Measurements from ENCODE around the gene BRME1.

DNA sequence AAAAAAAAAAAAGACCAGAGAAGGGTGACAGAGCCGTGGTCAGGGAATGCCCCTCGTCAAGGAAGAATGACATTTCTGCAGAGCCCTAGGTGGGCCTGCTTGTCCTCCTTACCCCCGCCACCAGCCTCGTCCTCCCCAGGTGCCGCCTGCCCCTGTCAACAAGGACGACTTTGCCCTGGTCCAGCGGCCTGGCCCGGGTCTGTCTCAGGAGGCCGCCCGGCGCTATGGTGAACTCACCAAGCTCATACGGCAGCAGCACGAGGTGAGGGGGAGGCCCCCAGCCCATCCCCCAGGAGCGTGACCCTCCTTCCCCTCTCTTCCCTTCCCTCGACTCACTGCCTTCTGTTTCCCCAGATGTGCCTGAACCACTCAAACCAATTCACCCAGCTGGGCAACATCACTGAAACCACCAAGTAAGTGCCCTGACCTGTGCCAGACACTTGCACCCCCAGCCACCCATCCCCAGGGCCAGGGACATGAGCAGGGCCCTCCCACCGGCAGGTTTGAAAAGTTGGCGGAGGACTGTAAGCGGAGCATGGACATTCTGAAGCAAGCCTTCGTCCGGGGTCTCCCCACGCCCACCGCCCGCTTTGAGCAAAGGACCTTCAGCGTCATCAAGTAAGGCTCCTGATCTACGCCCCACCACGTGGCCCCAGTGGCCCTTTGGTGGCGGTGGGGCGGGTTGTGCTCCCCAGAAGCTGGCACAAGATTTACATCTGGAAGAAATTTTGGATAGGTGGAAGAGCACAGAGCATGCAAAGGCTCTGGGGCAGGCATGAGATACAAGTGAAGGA lies 17.5 kb upstream of the BRME1 start:
- TF ChIP-seq, protein P1, sequence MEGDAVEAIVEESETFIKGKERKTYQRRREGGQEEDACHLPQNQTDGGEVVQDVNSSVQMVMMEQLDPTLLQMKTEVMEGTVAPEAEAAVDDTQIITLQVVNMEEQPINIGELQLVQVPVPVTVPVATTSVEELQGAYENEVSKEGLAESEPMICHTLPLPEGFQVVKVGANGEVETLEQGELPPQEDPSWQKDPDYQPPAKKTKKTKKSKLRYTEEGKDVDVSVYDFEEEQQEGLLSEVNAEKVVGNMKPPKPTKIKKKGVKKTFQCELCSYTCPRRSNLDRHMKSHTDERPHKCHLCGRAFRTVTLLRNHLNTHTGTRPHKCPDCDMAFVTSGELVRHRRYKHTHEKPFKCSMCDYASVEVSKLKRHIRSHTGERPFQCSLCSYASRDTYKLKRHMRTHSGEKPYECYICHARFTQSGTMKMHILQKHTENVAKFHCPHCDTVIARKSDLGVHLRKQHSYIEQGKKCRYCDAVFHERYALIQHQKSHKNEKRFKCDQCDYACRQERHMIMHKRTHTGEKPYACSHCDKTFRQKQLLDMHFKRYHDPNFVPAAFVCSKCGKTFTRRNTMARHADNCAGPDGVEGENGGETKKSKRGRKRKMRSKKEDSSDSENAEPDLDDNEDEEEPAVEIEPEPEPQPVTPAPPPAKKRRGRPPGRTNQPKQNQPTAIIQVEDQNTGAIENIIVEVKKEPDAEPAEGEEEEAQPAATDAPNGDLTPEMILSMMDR (IDR thresholded peaks at IDR 0.05): no peak
- TF ChIP-seq POLR2A (IDR thresholded peaks at IDR 0.05): no peak

Measured in lower leg skin (tissue), 3 donors.